Measurements from ENCODE around the gene ACP5. TPM values are rescaled to one million over a fixed set of nuclear protein-coding genes. Genes with fewer than 3 reads are reported as not detected.
A peak's percentile ranks its signal among the peaks of the same experiment; 100 is the strongest.

The ACP5 gene
- total RNA-seq, 1 donor from 2014 or later: 0.41 TPM

DNA sequence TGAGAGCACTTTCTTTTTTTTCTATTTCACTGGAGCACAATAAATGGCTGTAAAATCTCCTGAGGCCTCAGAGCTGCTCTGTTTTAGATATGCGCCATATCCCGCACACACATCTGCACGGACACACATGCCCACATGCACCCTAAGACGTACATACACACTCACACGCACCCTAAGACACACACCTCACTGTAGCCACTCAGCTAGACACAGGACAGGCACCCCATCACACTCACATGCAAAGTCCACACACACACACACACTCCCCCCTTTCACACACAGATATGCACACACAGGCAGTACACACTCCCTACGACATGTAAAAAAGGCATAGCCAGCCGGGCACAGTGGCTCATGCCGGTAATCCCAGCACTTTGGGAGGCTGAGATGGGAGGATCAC is 27.2 kb downstream of the ACP5 start:
- DNase-seq (ENCODE audit: low spot score in 2 of 2): no peak
- FAIRE-seq: no peak

DNA sequence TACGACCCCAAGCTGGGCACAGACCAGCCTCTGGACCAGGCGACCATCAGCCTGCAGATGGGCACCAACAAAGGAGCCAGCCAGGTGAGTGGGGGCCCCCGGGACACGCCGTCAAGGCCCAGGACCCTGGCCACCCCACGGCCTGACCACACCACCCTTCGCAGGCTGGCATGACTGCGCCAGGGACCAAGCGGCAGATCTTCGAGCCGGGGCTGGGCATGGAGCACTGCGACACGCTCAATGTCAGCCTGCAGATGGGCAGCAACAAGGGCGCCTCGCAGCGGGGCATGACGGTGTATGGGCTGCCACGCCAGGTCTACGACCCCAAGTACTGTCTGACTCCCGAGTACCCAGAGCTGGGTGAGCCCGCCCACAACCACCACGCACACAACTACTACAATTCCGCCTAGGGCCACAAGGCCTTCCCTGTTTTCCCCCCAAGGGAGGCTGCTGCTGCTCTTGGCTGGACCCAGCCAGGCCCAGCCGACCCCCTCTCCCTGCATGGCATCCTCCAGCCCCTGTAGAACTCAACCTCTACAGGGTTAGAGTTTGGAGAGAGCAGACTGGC is 28.0 kb downstream of the ACP5 start:
- FAIRE-seq: no peak

DNA sequence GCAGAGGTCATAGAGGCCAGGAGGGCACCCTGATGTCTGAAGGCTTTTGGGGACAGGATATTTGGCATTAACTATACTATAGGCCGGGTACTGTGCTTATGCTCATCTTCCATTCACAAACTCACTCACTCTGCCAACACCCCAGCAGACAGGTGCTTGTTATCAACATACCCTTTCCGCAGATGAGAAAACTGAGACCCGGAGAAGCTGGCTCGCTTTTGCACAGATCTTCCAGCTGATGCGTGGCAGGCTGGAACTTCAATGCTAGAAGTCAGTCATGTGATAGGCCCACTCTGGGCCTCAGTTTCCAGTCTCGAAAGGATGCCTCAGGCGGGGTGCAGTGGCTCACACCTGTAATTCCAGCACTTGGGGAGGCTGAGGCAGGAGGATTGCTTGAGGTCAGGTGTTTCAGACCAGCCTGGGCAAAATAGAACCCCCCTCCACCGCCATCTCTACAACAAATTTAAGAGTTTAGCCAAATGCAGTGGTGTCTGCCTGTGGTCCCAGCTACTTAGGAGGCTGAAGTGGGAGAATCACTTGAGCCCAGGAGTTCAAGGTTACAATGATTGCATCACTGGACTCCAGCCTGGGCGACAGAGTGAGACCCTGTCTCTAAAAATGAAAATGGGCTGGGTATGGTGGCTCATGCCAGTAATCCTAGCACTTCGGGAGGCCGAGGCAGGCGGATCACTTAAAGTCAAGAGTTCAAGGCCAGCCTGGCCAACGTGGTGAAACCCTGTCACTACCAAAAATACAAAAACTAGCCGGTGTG is 29.3 kb downstream of the ACP5 start:
- FAIRE-seq: no peak

More for the DNA sequence above, 28.0 kb downstream of the ACP5 start:
- DNase-seq (ENCODE audit: low spot score in 2 of 2): no peak

GRCh38 chr19:11541238-11541637 is 36.2 kb downstream of the ACP5 start:
- DNase-seq (ENCODE audit: low spot score in 2 of 2) (no peak), FAIRE-seq (no peak)

More for the DNA sequence above, 29.3 kb downstream of the ACP5 start:
- no peak for DNase-seq (ENCODE audit: low spot score in 2 of 2)

GRCh38 chr19:11540645-11541044 is 36.8 kb downstream of the ACP5 start:
- FAIRE-seq (no peak), DNase-seq (ENCODE audit: low spot score in 2 of 2) (no peak)

DNA sequence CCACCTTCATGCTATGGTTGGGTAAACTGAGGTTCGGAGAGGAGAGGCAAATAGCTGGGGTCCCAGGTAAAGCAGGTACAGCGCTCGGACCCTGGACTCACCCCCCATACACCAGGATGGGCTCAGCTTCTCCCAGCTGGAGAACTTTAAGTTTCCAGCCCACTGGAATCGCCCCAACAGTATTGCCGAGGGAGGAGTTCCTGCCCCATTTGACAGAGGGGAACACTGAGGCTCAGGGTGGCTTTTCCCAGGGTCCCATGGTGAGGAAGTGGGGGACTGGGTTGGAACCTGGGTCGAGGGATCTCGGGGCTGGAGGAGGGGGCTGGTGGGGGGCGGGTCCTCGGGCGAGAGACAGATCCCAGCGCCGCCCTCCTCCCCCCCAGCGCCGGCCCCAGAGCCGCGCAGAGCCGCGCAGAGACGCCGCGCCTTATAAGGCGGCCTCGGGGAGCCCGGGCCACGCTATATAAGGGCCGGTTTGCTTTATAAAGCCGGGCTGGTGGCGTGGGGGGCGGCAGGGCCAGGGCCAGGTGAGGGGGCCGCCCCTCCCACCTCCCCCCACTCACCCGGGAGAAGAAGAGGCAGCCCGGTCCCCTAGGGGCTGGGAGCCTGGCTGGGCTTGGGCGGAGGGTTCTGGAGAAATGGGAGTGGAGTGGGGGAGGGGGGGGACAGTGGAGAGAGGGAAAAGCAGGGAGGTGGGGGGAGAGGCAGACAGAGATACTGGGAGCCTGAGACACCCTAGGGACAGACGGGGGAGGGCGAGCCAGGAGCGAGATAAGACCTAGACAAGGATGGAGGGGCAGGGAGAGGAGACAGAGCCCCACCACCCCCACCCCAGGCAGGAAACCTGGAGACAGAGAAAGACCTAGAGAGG is 37.7 kb downstream of the ACP5 start:
- DNase-seq (ENCODE audit: low spot score in 2 of 2) (peak in 1 of 2 donors; percentile 63), FAIRE-seq (no peak)

- DNase-seq (ENCODE audit: low spot score in 2 of 2) (no peak), FAIRE-seq (no peak)
Measured at GRCh38 chr19:11538232-11539036, 39.0 kb downstream of the ACP5 start, which contains the start of gene CNN1. Gene CNN1 (plus strand): TSS chr19:11538851. CDS start chr19:11538928, 77 bp downstream.

DNA sequence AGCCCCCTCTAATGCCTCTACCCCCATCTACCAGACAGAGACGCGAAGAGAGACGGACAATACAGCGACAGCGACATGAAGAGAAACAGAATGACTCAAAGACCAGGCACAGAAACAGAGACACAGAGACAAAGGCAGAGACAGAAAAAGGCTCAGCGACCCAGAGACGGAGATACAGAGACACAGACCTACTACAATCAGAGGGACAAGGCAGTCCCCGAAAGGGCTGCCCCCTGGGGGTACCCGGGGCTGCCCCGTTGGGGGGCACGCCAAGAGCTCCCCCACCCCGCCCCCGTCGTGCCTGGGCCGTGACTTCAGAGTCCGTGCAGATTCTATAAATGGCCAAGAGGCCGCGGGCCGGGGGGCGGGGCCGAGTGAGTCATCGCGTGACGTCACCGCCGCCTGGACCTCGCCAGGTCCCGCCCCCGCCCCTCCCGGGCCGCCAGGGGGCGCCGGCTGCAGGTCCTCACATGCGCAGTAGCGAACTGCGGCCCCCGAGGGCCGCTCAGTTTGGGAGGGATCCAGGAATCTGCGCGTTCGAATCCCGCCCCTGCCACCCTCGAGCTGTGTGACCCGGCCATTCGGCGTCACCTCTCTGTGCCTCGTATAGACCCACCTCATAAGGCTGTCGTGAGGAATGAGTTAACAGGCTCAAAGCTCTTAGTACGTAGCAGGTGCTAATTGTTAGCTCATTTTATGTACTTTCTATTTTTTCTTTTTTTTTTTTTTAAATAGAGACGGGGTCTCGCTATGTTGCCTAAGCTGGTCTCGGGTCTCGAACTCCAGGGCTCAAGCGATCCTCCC is 41.5 kb downstream of the ACP5 start:
- FAIRE-seq: no peak
- peak; percentile 93 to 98 for DNase-seq (ENCODE audit: low spot score in 2 of 2)

DNA sequence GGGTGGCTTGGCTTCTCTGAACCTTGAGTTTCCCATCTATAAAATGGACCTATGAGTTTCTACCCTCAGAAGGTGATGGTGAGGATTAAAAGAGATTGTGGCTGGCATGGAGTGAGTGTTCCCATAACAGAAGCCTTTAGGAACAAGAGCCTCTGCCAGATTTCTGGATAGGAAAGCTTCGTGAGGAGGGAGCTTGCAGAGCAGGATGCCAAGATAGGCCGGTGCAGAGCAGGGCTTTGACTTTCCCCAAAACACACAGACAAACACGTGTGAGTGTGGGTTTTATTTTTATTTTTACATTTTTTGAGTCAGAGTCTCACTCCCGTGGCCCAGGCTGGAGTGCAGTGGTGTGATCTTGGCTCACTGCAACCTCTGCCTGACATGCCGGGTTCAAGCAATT is 42.5 kb downstream of the ACP5 start:
- no peak for FAIRE-seq
- no peak for DNase-seq (ENCODE audit: low spot score in 2 of 2)

DNA sequence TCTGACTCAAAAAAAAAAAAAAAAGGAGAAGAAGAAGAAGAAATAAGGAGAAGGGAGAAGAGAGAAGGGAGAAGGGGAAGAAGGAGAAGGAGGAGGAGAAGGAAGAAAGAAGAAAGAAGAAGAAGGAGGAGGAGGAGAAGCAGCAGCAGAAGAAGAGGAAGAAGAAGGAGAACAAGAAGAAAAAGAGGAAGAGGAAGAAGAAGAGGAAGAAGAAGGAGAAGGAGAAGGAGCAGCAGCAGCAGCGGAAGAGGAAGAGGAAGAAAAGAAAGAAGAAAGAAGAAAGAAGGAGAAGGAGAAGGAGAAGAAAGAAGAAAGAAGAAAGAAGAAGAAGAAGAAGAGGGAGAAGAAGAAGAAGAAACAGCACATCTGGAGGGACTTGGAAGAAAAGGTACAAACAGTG is 42.9 kb downstream of the ACP5 start:
- DNase-seq (ENCODE audit: low spot score in 2 of 2) (no peak), FAIRE-seq (no peak)

DNA sequence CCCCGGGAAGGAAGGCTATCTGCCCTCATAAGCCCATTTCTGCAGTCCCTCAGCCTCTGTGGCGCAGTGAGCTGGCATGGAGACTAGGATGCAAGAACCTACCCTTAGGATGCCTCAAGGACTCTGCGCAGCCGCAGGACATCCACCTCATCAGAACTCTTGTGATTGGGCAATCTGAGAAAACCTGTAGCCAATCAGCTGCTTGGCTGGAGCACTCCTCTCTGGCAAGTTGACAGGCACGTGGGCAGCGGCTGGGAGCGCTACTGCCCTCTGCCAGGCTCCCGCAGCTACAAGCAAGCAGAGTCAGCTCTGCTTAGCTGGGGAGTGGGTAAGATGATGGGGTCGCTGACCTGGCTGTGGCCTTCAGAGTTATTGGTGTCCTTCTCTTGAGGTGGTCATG is 47.0 kb downstream of the ACP5 start:
- FAIRE-seq: no peak

GRCh38 chr19:11528551-11529341 is 48.7 kb downstream of the ACP5 start, which contains the start of gene ECSIT:
Gene ECSIT (minus strand): TSS chr19:11529134. CDS start chr19:11519170, 9,964 bp downstream.
- FAIRE-seq: no peak
- peak; percentile 90 to 94 for DNase-seq (ENCODE audit: low spot score in 2 of 2)

More for the DNA sequence above, 47.0 kb downstream of the ACP5 start:
- DNase-seq (ENCODE audit: low spot score in 2 of 2): peak; percentile 83 to 84

Other genes starting within 250 kb of the ACP5 start
- 21.6 TPM for gene RAB3D, start 238.0 kb downstream of the ACP5 start, total RNA-seq
- 27.7 TPM for gene TMEM205, start 231.4 kb downstream of the ACP5 start, total RNA-seq
- gene CCDC159, start 231.1 kb downstream of the ACP5 start, total RNA-seq: 2.9 TPM
- 30.6 TPM for gene PLPPR2, start 222.2 kb downstream of the ACP5 start, total RNA-seq
- gene SWSAP1, start 203.0 kb downstream of the ACP5 start, total RNA-seq: 0.82 TPM
- gene EPOR, start 193.3 kb downstream of the ACP5 start, total RNA-seq: 3.3 TPM
- 0.41 TPM for gene RGL3, start 158.3 kb downstream of the ACP5 start, total RNA-seq
- gene ODAD3, start 142.5 kb downstream of the ACP5 start, total RNA-seq: 0.41 TPM
- 39.1 TPM for gene PRKCSH, start 142.0 kb downstream of the ACP5 start, total RNA-seq
- 98.2 TPM for gene ELAVL3, start 96.6 kb downstream of the ACP5 start, total RNA-seq
- gene ZNF653, start 71.8 kb downstream of the ACP5 start, total RNA-seq: 16.3 TPM
- gene ECSIT, start 48.5 kb downstream of the ACP5 start, total RNA-seq: 60.3 TPM
- gene CNN1, start 38.8 kb downstream of the ACP5 start, total RNA-seq: 1.2 TPM
- 19.2 TPM for gene ELOF1, start 18.4 kb downstream of the ACP5 start, total RNA-seq
- gene ZNF627, start 19.8 kb upstream of the ACP5 start, total RNA-seq: 106 TPM
- gene ZNF823, start 161.3 kb upstream of the ACP5 start, total RNA-seq: 26.9 TPM
- gene ZNF441, start 189.4 kb upstream of the ACP5 start, total RNA-seq: 38.3 TPM
- gene ZNF491, start 220.9 kb upstream of the ACP5 start, total RNA-seq: 17.1 TPM
- gene ZNF440, start 236.6 kb upstream of the ACP5 start, total RNA-seq: 21.6 TPM